ENCODE results near the gene BFAR.
"Not testable (repeated sequence)": the region's sequence is repeated elsewhere in the genome, so short reads cannot be mapped to it uniquely, and the experiment has no call there.

The BFAR gene

GRCh38 chr16:14632693-14633569 is at the start of gene BFAR:
TSS of gene BFAR (plus strand) at chr16:14632951. CDS start at chr16:14644347, 11,396 bp downstream.
- peak; percentile 99 for DNase-seq

DNA sequence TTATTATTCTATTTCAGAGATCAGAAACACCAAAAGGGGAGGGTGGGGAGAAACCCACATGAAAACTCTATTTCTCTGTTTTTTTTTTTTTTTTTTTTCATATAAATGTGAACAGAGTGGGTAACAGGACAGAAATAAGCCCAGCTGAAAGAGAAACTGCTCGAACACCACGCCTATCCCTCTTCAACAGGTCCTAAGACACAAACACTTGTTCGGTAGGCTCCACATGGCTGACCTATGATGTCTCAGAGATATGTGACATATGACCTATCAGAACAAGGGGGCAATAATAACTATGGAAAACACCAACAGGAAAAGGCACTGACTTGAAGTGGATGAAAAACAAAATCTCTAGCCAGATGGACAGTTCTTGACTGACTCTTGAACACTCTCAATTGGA is 47.5 kb upstream of the BFAR start:
- DNase-seq = no peak

DNA sequence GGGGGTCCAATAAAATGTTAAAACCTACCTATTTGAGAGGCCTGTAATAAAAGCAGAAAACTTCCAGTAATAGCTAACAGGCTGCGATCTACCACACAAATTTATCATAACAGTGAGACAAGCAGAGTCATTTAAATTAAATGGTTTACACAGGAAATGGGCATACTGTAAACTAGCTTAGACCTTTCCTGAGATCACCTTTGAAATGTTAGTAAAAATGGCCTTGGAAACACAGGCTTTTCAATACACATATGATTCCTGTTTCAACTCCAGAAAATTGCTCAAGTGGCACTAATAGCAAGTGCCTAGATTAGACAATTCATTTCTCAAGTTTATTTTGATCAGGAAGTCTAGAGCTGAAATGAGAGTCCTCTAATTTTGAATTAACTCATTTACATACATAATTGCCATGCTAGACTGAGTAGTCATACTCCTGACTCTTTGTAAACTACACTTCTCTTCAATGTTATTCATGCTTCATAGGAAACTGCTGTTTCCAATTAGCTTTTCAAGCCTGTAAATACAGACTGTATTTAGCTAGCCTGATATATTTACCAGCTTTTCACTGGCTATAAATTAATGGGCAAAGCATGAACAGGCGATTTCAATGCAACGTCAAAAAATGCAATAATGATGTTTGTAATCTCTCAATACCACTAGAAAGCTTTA is 46.0 kb upstream of the BFAR start:
- no peak for DNase-seq

- no peak for DNase-seq
These were observed 32.6 kb upstream of the BFAR start for GRCh38 chr16:14600164-14600563.

DNA sequence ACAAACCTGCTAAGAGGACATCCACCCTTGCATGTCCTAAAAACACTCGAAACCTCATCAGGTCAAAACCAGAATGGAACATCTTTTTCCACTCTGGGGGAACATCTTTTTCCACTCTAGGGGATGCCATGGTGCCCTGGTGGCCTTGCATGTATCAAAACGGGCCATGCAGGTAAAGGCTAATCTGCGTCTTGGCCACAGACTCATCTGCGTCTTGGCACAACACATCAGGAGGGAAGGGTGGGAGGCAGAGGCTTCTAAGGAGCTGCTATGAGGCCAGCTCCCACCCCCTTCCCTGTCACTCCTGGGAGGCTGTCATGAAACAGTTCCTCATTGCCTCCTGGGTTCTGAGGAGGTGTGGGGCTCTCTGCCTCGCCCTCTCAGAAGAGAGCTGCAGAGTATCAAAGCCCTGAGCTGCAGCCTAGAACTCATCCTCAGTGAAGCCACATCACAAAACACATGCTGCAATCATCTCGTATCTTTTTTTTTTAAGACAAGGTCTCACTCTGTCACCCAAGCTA is 30.2 kb upstream of the BFAR start:
- no peak for DNase-seq

- DNase-seq = no peak
These were observed 26.6 kb upstream of the BFAR start for GRCh38 chr16:14606102-14606501.

DNA sequence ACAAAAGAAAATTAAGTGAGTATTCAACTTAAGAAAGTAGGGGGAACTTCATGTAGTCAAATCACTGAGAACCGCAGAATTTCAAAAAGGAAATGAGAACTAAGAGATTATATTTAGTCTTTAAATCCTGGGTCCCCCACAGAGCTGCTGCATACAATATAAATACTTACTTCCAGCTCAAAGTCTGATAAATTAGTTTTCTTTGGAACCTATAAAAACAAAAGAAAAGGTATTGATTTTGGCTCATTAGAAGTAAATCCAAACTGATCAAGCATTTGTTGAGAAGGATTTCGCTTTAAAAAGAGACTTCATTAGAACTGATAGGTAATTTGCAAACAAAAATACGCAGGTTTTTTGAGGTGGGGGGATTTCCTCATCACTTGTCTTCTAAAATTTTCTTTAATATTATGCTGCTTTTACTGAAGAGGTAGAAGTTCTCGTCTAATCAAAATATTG is 24.6 kb upstream of the BFAR start:
- no peak for DNase-seq

DNA sequence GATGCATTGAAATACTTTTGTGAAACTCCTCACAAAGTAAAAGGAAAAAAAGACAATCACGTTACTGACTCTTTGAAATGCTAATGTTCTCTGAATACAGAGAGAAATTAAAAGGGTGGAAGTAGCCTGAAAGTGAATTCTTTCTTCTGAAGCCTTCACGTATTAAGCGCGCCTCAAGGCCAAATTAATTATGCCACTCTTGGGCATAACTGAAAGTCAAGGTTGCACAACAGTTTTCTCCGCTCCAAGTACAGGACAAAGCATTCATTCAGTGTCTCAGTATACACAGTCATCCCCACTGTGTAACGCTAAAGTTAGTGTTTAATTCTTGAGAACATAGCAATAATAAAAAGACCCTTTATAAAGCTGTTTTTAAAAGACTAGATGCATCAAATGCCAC is 24.1 kb upstream of the BFAR start:
- DNase-seq = no peak

DNA sequence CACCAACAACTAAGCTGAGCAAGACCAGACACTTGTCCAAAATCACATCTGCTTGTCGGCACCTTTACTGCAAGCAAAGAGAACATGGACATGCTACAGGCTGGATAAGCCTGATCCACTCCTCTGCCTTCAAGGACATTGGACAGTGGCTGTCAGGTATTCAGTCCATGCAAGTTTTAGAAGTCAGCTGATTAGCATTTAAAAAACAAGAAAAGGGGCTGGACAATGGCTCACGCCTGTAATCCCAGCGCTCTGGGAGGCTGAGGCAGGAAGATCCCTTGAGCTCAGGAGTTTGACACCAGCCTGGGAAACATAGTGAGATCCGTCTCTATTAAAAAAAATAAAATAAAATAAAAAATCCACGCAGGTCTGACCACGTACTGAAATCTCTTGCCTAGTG is 23.0 kb upstream of the BFAR start:
- no peak for DNase-seq

GRCh38 chr16:14611660-14612059 is 21.1 kb upstream of the BFAR start:
- no peak for DNase-seq

DNA sequence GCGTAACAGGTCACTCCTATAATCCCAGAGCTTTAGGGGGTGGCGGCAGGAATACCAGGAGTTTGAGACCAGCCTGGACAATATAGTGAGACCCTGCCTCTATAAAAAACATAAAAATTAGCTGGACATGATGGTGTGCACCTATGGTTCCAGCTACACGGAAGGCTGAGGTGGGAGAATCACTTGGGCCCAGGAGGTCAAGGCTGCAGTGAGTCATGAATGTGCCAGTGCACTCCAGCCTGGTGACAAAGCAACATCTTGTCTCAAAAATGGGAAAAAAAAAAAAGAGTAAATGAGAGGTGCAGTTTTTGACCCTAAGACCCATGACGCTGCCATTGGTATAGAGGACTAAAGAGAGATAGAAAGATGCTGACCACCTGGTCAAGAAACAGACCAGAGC is 18.8 kb upstream of the BFAR start:
- DNase-seq = no peak

GRCh38 chr16:14616280-14616679 is 16.5 kb upstream of the BFAR start:
- DNase-seq = no peak

DNA sequence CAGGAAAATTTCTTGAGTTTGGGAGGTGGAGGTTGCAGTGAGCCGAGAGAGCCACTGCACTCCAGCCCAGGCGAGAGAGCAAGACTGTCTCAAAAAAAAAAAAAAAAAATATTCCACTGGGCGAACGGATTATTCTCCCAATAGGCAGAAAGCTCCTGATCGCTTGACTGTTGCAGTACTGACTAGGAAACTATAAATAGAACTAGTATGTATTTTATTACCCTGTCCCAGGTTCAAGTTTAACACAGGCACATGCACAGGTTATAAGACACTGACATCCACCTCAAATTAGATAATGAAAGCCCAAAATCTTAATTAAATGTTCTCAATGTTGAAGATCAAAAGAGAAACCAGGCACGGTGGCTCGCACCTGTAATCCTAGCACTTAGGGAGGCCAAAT is 14.2 kb upstream of the BFAR start:
- no peak for DNase-seq

DNA sequence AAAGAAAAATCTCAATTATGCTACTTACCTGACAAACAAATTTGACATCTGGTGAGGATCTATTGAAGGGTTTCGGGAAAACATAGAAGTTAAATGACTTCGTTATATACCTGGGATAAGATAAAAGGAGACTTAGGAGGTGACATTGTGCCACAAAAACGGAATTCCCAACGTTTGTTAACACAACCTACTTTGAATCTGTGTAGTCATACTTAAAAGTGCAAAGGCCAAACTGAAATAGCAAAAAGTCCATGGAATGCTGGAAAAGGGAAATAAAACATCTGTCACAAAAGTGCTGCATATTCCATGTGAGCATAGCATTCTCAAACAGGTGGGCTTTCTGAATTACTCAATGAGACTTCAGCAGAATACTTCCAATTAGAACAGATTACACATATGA is 5.7 kb upstream of the BFAR start:
- DNase-seq = no peak

DNA sequence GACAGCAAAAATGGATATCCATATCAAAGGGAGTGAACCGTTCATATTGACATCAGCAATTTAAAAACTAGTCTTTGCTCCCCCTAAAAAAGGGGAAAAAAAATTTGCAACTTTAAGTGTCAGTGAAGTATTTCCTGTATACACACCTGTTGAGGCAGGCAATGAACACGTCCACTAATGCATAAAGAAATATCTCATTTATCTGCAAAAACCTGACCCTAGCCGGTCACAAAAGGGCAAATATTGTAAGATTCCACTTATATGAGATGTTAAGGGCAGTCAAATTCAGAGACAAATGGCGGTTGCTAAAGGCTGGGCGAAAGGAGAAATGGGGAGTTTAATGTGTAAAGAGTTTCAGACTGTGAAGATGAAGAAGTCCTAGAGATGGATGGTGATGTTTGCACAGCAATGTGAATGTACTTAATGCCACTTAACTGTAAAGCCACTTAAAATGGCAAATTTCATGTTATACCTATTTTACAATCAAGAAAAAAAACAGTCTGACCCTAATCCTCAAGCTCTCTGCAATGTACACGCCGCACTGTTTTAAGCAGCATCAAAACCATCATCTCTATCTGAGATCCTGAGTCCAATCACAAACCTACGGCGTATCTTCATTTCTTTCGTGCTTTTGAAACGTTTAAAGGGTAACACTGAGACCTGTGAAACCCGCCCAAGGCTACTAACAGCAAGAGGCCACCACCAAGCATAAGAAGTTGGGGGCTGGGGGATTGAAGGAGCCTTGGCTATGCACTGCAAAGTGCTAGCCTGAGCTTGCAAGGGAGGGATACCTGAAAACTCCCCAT is 3.7 kb upstream of the BFAR start:
- no peak for DNase-seq

DNA sequence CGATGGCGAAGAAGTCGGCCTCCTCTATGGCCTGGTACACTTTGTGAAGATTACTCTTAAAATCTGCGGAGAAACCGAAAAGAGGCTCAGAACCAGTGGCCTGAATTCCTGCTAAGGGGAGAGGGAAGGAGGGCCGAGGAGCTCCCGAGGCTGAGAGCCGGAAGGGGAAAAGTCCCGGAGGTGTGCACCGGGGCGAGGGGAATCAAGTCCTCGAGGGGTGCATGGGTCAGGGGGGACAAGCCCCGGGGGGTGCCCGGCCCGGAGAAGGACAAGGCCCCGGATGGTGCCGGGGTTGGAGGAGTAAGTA is 3.2 kb upstream of the BFAR start:
- DNase-seq = no peak

- peak; percentile 96 for DNase-seq
These were observed 2.7 kb upstream of the BFAR start, which contains the start of gene PARN for GRCh38 chr16:14629919-14630619. TSS of gene PARN (minus strand) at chr16:14630260. CDS start at chr16:14630125, 135 bp downstream.

DNA sequence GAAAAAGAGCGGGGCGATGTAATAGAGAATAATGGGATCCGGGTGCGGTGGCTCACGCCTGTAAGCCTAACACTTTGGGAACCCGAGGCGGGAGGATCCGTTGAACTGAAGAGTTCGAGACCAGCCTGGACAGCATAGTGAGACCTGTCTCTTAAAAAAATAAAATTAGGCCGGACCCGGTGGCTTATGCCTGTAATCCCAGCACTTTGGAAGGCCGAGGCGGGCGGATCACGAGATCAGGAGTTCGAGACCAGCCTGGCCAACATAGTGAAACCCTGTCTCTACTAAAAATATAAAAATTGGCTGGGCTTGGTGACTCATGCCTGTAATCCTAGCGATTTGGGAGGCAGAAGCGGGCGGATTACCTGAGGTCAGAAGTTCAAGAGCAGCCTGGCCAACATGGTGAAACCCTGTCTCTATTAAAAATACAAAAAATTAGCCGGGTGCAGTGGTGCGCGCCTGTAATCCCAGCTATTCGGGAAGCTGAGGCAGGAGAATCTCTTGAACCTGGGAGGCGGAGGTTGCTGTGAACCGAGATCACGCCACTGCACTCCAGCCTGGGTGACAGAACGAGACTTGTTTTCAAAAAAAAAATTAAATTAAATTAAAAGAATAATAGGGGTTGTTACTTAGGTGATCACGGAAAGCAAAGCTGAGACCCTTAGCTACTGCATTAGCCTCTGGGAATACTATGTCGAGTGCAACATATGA is 2.0 kb upstream of the BFAR start:
- not testable (repeated sequence) for DNase-seq

- DNase-seq = no peak
These were observed 1.6 kb downstream of the BFAR start for GRCh38 chr16:14634389-14634725.

DNA sequence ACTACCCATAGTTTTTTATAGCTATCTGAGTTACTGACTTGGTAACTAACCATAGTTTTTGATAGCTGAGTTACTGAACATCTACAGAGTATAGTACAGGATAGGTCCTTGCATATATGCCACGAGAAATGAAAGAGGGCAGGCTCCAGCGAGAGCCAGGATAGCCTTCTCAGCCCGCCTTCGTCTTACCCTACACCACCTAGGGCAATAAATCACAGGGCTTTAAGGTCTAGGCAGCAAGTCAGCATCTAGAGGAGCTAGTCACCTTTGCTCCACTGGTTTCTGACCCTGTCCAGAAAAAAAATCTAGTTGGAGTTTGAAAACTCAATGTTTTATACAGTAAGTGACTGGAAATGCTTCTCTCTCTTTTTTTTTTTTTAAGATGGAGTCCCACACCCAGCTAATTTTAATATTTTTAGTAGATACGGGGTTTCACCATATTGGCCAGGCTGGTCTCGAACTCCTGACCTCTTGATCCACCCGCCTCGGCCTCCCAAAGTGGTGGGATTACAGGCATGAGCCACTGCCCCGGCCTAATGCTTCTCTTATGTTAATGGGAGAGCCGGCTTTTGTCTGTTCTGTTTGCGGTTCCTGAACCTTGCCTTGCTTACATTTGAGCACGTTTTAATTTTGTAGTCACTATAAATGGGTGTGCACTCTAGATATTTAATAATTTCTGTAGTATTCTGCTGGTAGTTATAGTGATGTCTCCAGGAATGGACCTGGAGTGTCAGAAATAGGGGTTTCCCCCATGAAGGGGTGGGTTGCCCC is 2.8 kb downstream of the BFAR start:
- no peak for DNase-seq
